HepG2 (cell line): ENCODE results near the gene NOG.

Experiments used
- ARID3A ChIP-seq: IDR thresholded peaks from 2 replicates; pipeline ENCODE4 v1.6.1; 2012; ENCODE audit warnings: low read depth, low read length, improper control_type of control experiment
- CTCF ChIP-seq: sonication (generic); formaldehyde crosslinking; IDR thresholded peaks from 2 replicates; pipeline ENCODE4 v1.5.0; 2020; ENCODE audit warnings: mild to moderate bottlenecking, missing genetic modification reagents, moderate library complexity
- REST ChIP-seq, 2 experiments: IDR thresholded peaks; 2 replicates each; pipeline ENCODE4 v1.6.1; 2011 to 2012; ENCODE audit warnings: low read length in 2 of 2, borderline replicate concordance in 1 of 2, low read depth in 1 of 2, mild to moderate bottlenecking in 1 of 2, moderate library complexity in 1 of 2
- ZBTB20 ChIP-seq: sonication (generic); formaldehyde crosslinking; IDR thresholded peaks from 2 replicates; pipeline ENCODE4 v1.8.1; 2023; ENCODE audit warnings: missing genetic modification reagents, low read depth, mild to moderate bottlenecking, borderline replicate concordance
- ZFP82 ChIP-seq: sonication (generic); formaldehyde crosslinking; IDR thresholded peaks from 2 replicates; pipeline ENCODE4 v1.5.1; 2020; ENCODE audit warnings: mild to moderate bottlenecking, missing genetic modification reagents, borderline replicate concordance
- ZNF570 ChIP-seq: sonication (generic); formaldehyde crosslinking; IDR thresholded peaks from 2 replicates; pipeline ENCODE4 v1.4.0; 2020; ENCODE audit warnings: mild to moderate bottlenecking, missing genetic modification reagents, borderline replicate concordance

- no peak for TF ChIP-seq ARID3A
- no peak for TF ChIP-seq ZNF570 (CRISPR knock-in tag)
- TF ChIP-seq REST (IDR thresholded peaks at IDR 0.05; ENCODE audit: borderline replicate concordance in 1 of 2, low read depth in 1 of 2, low read length in 2 of 2): no peak
- TF ChIP-seq ZFP82: no peak
- TF ChIP-seq CTCF (CRISPR knock-in tag): no peak
- no peak for TF ChIP-seq ZBTB20 (CRISPR knock-in tag)
Observed at GRCh38 chr17:56593086-56593645, 333 bp upstream of the NOG start.
